ENCODE results near the gene MED29. TPM values are rescaled to one million over a fixed set of nuclear protein-coding genes. Genes with fewer than 3 reads are reported as not detected.

The MED29 gene
- total RNA-seq, 1 experiment from 2014 or later = 739 TPM

GRCh38 chr19:39388657-39389056, 2.5 kb upstream of the MED29 start:
- Histone ChIP-seq H3K4me1 (ENCODE audit: control insufficient read depth, insufficient read depth, low read length) (peaks cover 44% of the 10 kb centered on the region), H3K4me3 (ENCODE audit: low read depth in 2 of 2, low read length in 2 of 2) (no peak overlapping the region), H3K9me3 (ENCODE audit: control insufficient read depth, insufficient read depth, low read depth, low read length) (no peaks in the 10 kb centered on the region), H3K27ac (ENCODE audit: low read length) (peak overlapping the region; percentile 86), H3K36me3 (ENCODE audit: control insufficient read depth, insufficient read depth, low read length) (peaks cover 65% of the 10 kb centered on the region), H3K27me3 (ENCODE audit: control insufficient read depth, insufficient read depth, low read length) (no peaks in the 10 kb centered on the region)
- TF ChIP-seq POLR2AphosphoS5 (IDR thresholded peaks at IDR 0.05; ENCODE audit: low read depth, low read length) (no peak), REST (IDR thresholded peaks at IDR 0.05; ENCODE audit: insufficient read depth in 1 of 2, low read depth in 2 of 2, low read length in 1 of 2) (no peak)
- ATAC-seq (no peak), DNase-seq (ENCODE audit: low read depth, low spot score) (no peak)
- intact Hi-C loops (cut with micrococcal nuclease; ENCODE audit: unreplicated experiment) (no loop called here), in situ Hi-C loops (cut with HindIII; ENCODE audit: low pct_unique_long_range_greater_than_20kb, low sequenced_read_pairs) (no loop called here)
- TSS peak; percentile 91 for BruUV-seq (replicated peaks)
- ChIA-PET CTCF (interaction anchor here (1.4 kb wide), 1 partner anchor 9 kb away, joined by 4 read pairs; no protein-coding TSS in a partner anchor), POLR2A (interaction anchor here (0.6 to 6.4 kb wide), 14 partner anchors 9 to 445 kb away, joined by 3 to 145 read pairs (median 5); partner anchors contain the start of genes DYRK1B, RPS16, SAMD4B and ZFP36)

GRCh38 chr19:39389631-39390414, 1.4 kb upstream of the MED29 start:
- Histone ChIP-seq H3K4me3 (ENCODE audit: low read depth in 2 of 2, low read length in 2 of 2) (peak overlapping the region; percentile 39 to 51), H3K27ac (ENCODE audit: low read length) (peak overlapping the region; percentile 86), H3K9me3 (ENCODE audit: control insufficient read depth, insufficient read depth, low read depth, low read length) (no peaks in the 10 kb centered on the region), H3K36me3 (ENCODE audit: control insufficient read depth, insufficient read depth, low read length) (peaks cover 59% of the 10 kb centered on the region), H3K27me3 (ENCODE audit: control insufficient read depth, insufficient read depth, low read length) (no peaks in the 10 kb centered on the region), H3K4me1 (ENCODE audit: control insufficient read depth, insufficient read depth, low read length) (peaks cover 34% of the 10 kb centered on the region)
- DNase-seq (ENCODE audit: low read depth, low spot score) (no peak), ATAC-seq (no peak)
- BruUV-seq (replicated peaks) = no TSS peak
- ChIA-PET POLR2A (interaction anchor here (0.5 to 6.4 kb wide), 19 partner anchors 8 to 444 kb away, joined by 3 to 145 read pairs (median 11); partner anchors contain the start of genes DYRK1B, PLEKHG2, RPS16 and SAMD4B), CTCF (interaction anchor here (0.5 to 2.0 kb wide), 7 partner anchors 8 to 143 kb away, joined by 3 to 14 read pairs (median 4); partner anchors contain the start of genes EID2B and SAMD4B)
- in situ Hi-C loops (cut with HindIII; ENCODE audit: low pct_unique_long_range_greater_than_20kb, low sequenced_read_pairs) (loop anchor here (5.0 to 10.0 kb wide), 8 partner anchors 37 to 902 kb away; partner anchors contain the start of gene LEUTX), intact Hi-C loops (cut with micrococcal nuclease; ENCODE audit: unreplicated experiment) (no loop called here)
- no peak for TF ChIP-seq POLR2AphosphoS5 (IDR thresholded peaks at IDR 0.05; ENCODE audit: low read depth, low read length)
- TF ChIP-seq SIN3A (IDR thresholded peaks at IDR 0.05; ENCODE audit: borderline replicate concordance, insufficient read depth, low read depth, low read length) = no peak
- TF ChIP-seq TCF7L2 (IDR thresholded peaks at IDR 0.05; ENCODE audit: low read depth, low read length) = no peak
- no peak for TF ChIP-seq REST (IDR thresholded peaks at IDR 0.05; ENCODE audit: insufficient read depth in 1 of 2, low read depth in 2 of 2, low read length in 1 of 2)
- TF ChIP-seq CTCF (IDR thresholded peaks at IDR 0.05) = no peak
